Loucy (cell line): ENCODE measurements around the gene WNT4.

Experiments used
- H2AFZ ChIP-seq: fragments of 200-600 bp; sonication (generic); 2 replicates; pipeline ENCODE4 v1.6.0; 2016; ENCODE audit warnings: antibody characterized with exemption, mild to moderate bottlenecking, low read length, moderate library complexity
- H3F3A ChIP-seq: fragments of 200-600 bp; 2 replicates; pipeline ENCODE4 v1.6.0; 2016; ENCODE audit warnings: antibody characterized with exemption, low read depth, mild to moderate bottlenecking
- H3K27me3 ChIP-seq: fragments of 200-600 bp; sonication (generic); 2 replicates; pipeline ENCODE4 v1.6.1; 2014; ENCODE audit warnings: low read length, mild to moderate bottlenecking; ENCODE audit not compliant: insufficient read depth, poor library complexity, severe bottlenecking
- H3K36me3 ChIP-seq: fragments of 200-600 bp; sonication (generic); 2 replicates; pipeline ENCODE4 v1.6.1; 2016; ENCODE audit warnings: low read length; ENCODE audit not compliant: insufficient read depth
- H3K4me1 ChIP-seq: fragments of 200-600 bp; sonication (generic); 2 replicates; pipeline ENCODE4 v1.5.1; 2014; ENCODE audit warnings: low read length, mild to moderate bottlenecking; ENCODE audit not compliant: insufficient read depth, poor library complexity, severe bottlenecking
- H3K4me2 ChIP-seq: fragments of 200-600 bp; sonication (generic); 2 replicates; pipeline ENCODE4 v1.6.0; 2014; ENCODE audit warnings: antibody characterized with exemption, low read length, low read depth, mild to moderate bottlenecking; ENCODE audit not compliant: poor library complexity, severe bottlenecking
- H3K4me3 ChIP-seq: fragments of 200-600 bp; sonication (generic); 2 replicates; pipeline ENCODE4 v1.5.1; 2014; ENCODE audit warnings: low read length, mild to moderate bottlenecking, mixed read lengths; ENCODE audit not compliant: poor library complexity, severe bottlenecking
- H3K79me2 ChIP-seq: fragments of 200-600 bp; sonication (generic); 2 replicates; pipeline ENCODE4 v1.6.1; 2014; ENCODE audit warnings: low read length; ENCODE audit not compliant: insufficient read depth
- H3K9ac ChIP-seq: fragments of 200-600 bp; sonication (generic); 2 replicates; pipeline ENCODE4 v1.6.0; 2014; ENCODE audit warnings: mild to moderate bottlenecking, low read depth, low read length, moderate library complexity; ENCODE audit not compliant: poor library complexity, severe bottlenecking
- H3K9me2 ChIP-seq: fragments of 200-600 bp; sonication (generic); replicated peaks from 2 replicates; pipeline ENCODE4 v1.6.1; 2016; ENCODE audit warnings: low read depth, low read length, mixed read lengths
- H3K9me3 ChIP-seq: fragments of 200-600 bp; sonication (generic); 2 replicates; pipeline ENCODE4 v1.6.1; 2014; ENCODE audit warnings: mild to moderate bottlenecking, antibody characterized with exemption, low read length, low read depth; ENCODE audit not compliant: insufficient read depth
- H4K20me1 ChIP-seq: fragments of 200-600 bp; sonication (generic); 2 replicates; pipeline ENCODE4 v1.6.0; 2014; ENCODE audit warnings: antibody characterized with exemption, low read length, mild to moderate bottlenecking; ENCODE audit not compliant: insufficient read depth, poor library complexity, severe bottlenecking
- EZH2phosphoT487 ChIP-seq: fragments of 200-600 bp; IDR thresholded peaks from 2 replicates; pipeline ENCODE4 v1.6.1; 2018; ENCODE audit warnings: antibody characterized with exemption, mild to moderate bottlenecking, moderate library complexity, borderline replicate concordance
- TF ChIP-seq, protein P1 (sequence below): fragments of 200-600 bp; sonication (generic); conservative IDR thresholded peaks from 2 replicates; pipeline ENCODE4 v1.5.1; 2014; ENCODE audit warnings: mild to moderate bottlenecking, antibody characterized with exemption, low read length

The WNT4 gene

DNA sequence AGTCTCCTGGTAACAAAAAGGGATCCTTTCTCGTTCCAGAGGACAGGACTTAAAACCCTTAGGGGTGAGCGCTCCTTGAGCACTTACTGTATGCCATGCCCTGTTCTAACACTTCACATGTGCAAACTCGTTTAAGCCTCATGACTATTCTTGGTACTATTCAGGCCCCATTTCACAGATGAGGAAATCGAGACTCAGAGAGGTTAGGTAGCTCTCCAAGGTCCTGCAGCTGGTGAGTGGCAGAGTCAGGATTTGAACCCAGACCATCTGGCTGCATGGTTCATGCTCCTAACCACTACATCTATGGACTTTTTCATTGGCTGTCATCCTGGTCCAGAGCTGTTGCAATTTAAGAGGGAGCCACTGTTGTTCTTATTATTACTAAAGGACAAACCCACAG lies 46.7 kb upstream of the WNT4 start:
- H3K27me3 ChIP-seq, result no peaks in the 10 kb centered on the region
- H4K20me1 ChIP-seq, result no peaks in the 10 kb centered on the region
- H3K9me3 ChIP-seq, result no peaks in the 10 kb centered on the region
- H3K9ac ChIP-seq, result no peak overlapping the region
- no peak overlapping the region for H3K4me2 ChIP-seq
- TF ChIP-seq, protein P1, sequence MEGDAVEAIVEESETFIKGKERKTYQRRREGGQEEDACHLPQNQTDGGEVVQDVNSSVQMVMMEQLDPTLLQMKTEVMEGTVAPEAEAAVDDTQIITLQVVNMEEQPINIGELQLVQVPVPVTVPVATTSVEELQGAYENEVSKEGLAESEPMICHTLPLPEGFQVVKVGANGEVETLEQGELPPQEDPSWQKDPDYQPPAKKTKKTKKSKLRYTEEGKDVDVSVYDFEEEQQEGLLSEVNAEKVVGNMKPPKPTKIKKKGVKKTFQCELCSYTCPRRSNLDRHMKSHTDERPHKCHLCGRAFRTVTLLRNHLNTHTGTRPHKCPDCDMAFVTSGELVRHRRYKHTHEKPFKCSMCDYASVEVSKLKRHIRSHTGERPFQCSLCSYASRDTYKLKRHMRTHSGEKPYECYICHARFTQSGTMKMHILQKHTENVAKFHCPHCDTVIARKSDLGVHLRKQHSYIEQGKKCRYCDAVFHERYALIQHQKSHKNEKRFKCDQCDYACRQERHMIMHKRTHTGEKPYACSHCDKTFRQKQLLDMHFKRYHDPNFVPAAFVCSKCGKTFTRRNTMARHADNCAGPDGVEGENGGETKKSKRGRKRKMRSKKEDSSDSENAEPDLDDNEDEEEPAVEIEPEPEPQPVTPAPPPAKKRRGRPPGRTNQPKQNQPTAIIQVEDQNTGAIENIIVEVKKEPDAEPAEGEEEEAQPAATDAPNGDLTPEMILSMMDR, result no peak
- TF ChIP-seq EZH2phosphoT487, result no peak
- H3K9me2 ChIP-seq, result no peaks in the 10 kb centered on the region
- no peak overlapping the region for H2AFZ ChIP-seq
- H3K79me2 ChIP-seq, result no peaks in the 10 kb centered on the region
- no peaks in the 10 kb centered on the region for H3K36me3 ChIP-seq
- H3K4me3 ChIP-seq, result no peak overlapping the region
- H3F3A ChIP-seq, result no peaks in the 10 kb centered on the region
- no peaks in the 10 kb centered on the region for H3K4me1 ChIP-seq

DNA sequence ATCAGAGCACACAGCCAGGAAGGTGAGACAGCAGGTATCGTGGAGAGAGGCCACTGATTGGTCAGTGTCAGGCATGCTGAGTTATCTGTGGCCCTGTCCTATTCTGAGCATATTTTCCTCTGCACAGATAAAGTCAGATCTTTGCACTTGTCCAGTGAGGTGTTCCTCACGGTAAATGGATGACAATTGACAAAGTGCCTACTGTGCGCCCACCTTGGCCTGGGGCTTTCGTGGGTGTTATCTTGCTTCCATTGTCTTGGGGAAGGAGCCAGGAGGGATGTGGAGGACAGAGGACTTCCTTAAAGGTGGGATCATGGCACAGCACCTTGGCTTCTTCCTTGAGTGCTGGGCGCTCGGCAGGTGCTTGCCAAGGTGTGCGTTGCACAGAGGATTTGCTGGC lies 46.0 kb upstream of the WNT4 start:
- H3K4me3 ChIP-seq, result no peak overlapping the region
- no peaks in the 10 kb centered on the region for H4K20me1 ChIP-seq
- TF ChIP-seq, protein P1, result no peak
- no peak for TF ChIP-seq EZH2phosphoT487
- no peak overlapping the region for H2AFZ ChIP-seq
- no peaks in the 10 kb centered on the region for H3K9me2 ChIP-seq
- no peaks in the 10 kb centered on the region for H3F3A ChIP-seq
- no peak overlapping the region for H3K4me2 ChIP-seq
- no peaks in the 10 kb centered on the region for H3K27me3 ChIP-seq
- H3K4me1 ChIP-seq, result no peaks in the 10 kb centered on the region
- H3K9ac ChIP-seq, result no peak overlapping the region
- H3K36me3 ChIP-seq, result no peaks in the 10 kb centered on the region
- H3K9me3 ChIP-seq, result no peaks in the 10 kb centered on the region
- H3K79me2 ChIP-seq, result no peaks in the 10 kb centered on the region

DNA sequence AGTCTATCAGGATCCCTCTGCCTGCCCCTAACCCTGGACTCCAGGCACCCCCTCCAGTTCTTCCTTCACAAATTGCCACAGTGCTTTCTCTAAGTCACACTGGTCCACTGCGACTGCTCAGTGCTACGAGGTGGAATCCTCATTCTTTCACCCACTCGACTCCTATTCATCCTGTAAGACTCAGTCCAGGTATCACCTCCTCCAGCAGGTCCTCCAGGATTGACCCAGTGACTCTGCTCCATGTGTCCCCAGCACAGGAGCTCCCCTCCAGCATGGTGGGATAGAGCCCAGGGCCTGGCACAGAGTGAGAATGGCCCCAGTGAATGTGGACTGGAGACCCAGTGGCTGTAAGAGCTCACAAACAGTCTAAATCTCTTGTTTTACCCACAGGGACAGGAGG lies 45.5 kb upstream of the WNT4 start:
- Histone ChIP-seq H3K36me3 (no peaks in the 10 kb centered on the region), H3K4me2 (no peak overlapping the region), H3K9ac (no peak overlapping the region), H2AFZ (no peak overlapping the region), H3K4me3 (no peak overlapping the region), H3K4me1 (no peaks in the 10 kb centered on the region), H3K9me3 (no peaks in the 10 kb centered on the region), H3F3A (no peaks in the 10 kb centered on the region), H3K27me3 (no peaks in the 10 kb centered on the region), H3K79me2 (no peaks in the 10 kb centered on the region), H4K20me1 (no peaks in the 10 kb centered on the region), H3K9me2 (no peaks in the 10 kb centered on the region)
- TF ChIP-seq, protein P1, result no peak
- TF ChIP-seq EZH2phosphoT487, result no peak
